ENCODE measurements around the gene TXNDC5.

DNA sequence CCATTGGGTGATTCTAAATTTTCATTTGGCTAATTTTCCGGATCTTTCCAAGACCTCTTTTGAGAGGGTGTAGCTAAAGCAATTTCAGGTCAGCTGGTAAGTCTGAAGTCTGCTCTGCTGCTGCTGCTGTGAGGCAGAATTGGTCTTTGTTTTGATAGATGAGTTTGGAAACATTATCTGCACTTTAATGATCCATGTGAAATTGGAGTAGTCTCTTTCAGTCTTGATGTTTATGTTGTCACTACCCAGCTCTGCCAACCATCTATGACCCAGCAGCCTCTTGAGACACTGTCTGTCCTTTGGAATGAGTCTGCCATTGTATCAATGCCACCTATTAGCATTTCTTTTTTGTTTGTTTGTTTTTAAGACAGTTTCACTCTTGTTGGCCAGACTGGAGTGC is 44.1 kb downstream of the TXNDC5 start:
- TF ChIP-seq, protein P1, sequence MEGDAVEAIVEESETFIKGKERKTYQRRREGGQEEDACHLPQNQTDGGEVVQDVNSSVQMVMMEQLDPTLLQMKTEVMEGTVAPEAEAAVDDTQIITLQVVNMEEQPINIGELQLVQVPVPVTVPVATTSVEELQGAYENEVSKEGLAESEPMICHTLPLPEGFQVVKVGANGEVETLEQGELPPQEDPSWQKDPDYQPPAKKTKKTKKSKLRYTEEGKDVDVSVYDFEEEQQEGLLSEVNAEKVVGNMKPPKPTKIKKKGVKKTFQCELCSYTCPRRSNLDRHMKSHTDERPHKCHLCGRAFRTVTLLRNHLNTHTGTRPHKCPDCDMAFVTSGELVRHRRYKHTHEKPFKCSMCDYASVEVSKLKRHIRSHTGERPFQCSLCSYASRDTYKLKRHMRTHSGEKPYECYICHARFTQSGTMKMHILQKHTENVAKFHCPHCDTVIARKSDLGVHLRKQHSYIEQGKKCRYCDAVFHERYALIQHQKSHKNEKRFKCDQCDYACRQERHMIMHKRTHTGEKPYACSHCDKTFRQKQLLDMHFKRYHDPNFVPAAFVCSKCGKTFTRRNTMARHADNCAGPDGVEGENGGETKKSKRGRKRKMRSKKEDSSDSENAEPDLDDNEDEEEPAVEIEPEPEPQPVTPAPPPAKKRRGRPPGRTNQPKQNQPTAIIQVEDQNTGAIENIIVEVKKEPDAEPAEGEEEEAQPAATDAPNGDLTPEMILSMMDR (conservative IDR thresholded peaks at IDR 0.05; ENCODE audit: low read length) = no peak
- TF ChIP-seq EZH2phosphoT487 (IDR thresholded peaks at IDR 0.05; ENCODE audit: borderline replicate concordance, low read depth, low read length) = no peak

Data from OCI-LY7 (cell line).